Heart right ventricle (tissue), 16 donors: Measurements from ENCODE around the gene CNOT1. TPM values are rescaled to one million over a fixed set of nuclear protein-coding genes. Genes with fewer than 3 reads are reported as not detected.
"Not testable (repeated sequence)": the region's sequence is repeated elsewhere in the genome, so short reads cannot be mapped to it uniquely, and the experiment has no call there.

Source experiments
- ATAC-seq, 8 donors: fragments of 200-7000 bp; cut with Tn5 transposase; one replicate each; pipeline ENCODE4 v1.9.1; 2020; ENCODE audit warnings: mild to moderate bottlenecking in 8 of 8, moderate library complexity in 8 of 8, moderate number of reproducible peaks in 1 of 8
- DNase-seq, 2 donors: peaks; one replicate each; pipeline ENCODE4 v3.0.0-alpha.2; 2020
- H3K27ac ChIP-seq, 10 donors: fragments of 200-600 bp; sonication (generic) in 2 of 10; one replicate each; pipeline versions ENCODE4 v1.5.0 to v1.8.0; 2020 to 2022; ENCODE audit warnings: mild to moderate bottlenecking in 3 of 10
- H3K27me3 ChIP-seq, 7 donors: fragments of 200-600 bp; one replicate each; pipeline ENCODE4 v1.8.0; 2021 to 2022; ENCODE audit warnings: mild to moderate bottlenecking in 2 of 7
- H3K36me3 ChIP-seq, 9 donors: fragments of 200-600 bp; sonication (generic) in 1 of 9; one replicate each; pipeline versions ENCODE4 v1.5.0 to v1.8.0; 2020 to 2022; ENCODE audit warnings: mild to moderate bottlenecking in 2 of 9
- H3K4me1 ChIP-seq, 9 donors: fragments of 200-600 bp; sonication (generic) in 1 of 9; one replicate each; pipeline versions ENCODE4 v1.5.0 to v1.8.0; 2020 to 2022; ENCODE audit warnings: mild to moderate bottlenecking in 4 of 9
- H3K4me3 ChIP-seq, 10 donors: fragments of 200-600 bp; sonication (generic) in 2 of 10; one replicate each; pipeline versions ENCODE4 v1.5.0 to v1.8.0; 2020 to 2022; ENCODE audit warnings: mild to moderate bottlenecking in 7 of 10, moderate library complexity in 2 of 10
- H3K9me3 ChIP-seq, 11 donors: fragments of 200-600 bp in 10 of 11; sonication (generic) in 2 of 11; one replicate each; pipeline versions ENCODE4 v1.5.0 to v1.8.0; 2013 to 2022; ENCODE audit warnings: mild to moderate bottlenecking in 2 of 11, control low read depth in 1 of 11, moderate library complexity in 1 of 11
- WGBS, 2 donors: extraction: QIAGEN DNeasy Blood & Tissue Kit; methylation state at CpG; one replicate each; pipeline ENCODE4 v1.1.7; 2013; ENCODE audit warnings: inconsistent platforms in 1 of 2; 5-methylcytosine and 5-hydroxymethylcytosine counted together
- intact Hi-C, 10 donors: fragments of 100-400 bp; cut with DNase I; formaldehyde crosslinking; loops; one replicate each; pipeline versions ENCODE4 v1.11.1 to v1.14.2; 2022
- polyA plus RNA-seq, 2 donors: library from polyadenylated mRNA; stranded (reverse); fragments of 200-250 nt; gene quantifications; one replicate each; pipeline ENCODE4 v1.2.3, GENCODE V29; 2013
- total RNA-seq, 10 donors: library from RNA; stranded (reverse); fragmentation: NEBNext Ultra II Directional in 3 of 10; extraction: Animal tissue kit (Norgen Biotek cat#: 25700) in 3 of 10; gene quantifications; one replicate each; pipeline versions ENCODE4 v1.2.1 to v1.2.4, GENCODE V29; 2021 to 2023
- TF ChIP-seq, protein P1 (sequence below), 9 donors: fragments of 200-600 bp; sonication (generic) in 2 of 9; IDR thresholded peaks; one replicate each; pipeline versions ENCODE4 v1.5.0 to v1.8.0; 2021 to 2022; ENCODE audit warnings: antibody characterized with exemption in 9 of 9, mild to moderate bottlenecking in 5 of 9, moderate library complexity in 1 of 9
- donor health status: Arrhythmogenic right ventricular cardiomyopathy.
- donor health status: ischemic (EF 13 %, LVEDD 7.1; RV severe dilation, severe dysfunction).
- donor health status: healthy with polysubstance abuse.
- donor health status: DM: no; HTN: yes; CAD: no.
- donor health status: DM: no; HTN: no; CAD: no.
- donor health status: ischemic (EF 25% LVEDD 6.9; RV normal size, moderate dysfunction).
- donor health status: ischemic (EF 25% LVEDD 5.7; RV mildly dilated, moderate dysfunction).
- donor health status: healthy.
- donor health status: DM: yes; HTN: yes; CAD: no.
- donor health status: Ischemic cardiomyopathy.
- donor health status: ischemic (EF 35%, LVEDD 5.7; RV mildly dilated, moderate dysfunction).
- donor health status: nonischemic (EF 11% LVEDD 7.7; RV severe dilation, severe dysfunction).
- donor health status: DM: yes; HTN: yes; CAD: no.
- donor health status: PGD.
- donor health status: ischemic (EF 29% LVEDD 5.4; RV normal size, mild dysfunction).
- donor health status: nonischemic (EF 23%, LVEDD 6.1; RV moderate dilation, normal function).

Gene CNOT1
- total and polyA plus RNA-seq, 12 donors = 27.2 to 102 (median 81.7) TPM

- WGBS, 2 donors = 90 to 91% methylated on average over 10 of the region's 10 CpGs
- Histone ChIP-seq H3K27ac (no peak overlapping the region), H3K36me3 (peaks cover 0 to 93% (median 29%) of the 10 kb centered on the region in 9 donors)
Measured at GRCh38 chr16:58620396-58620795, 9.2 kb downstream of the CNOT1 start.

DNA sequence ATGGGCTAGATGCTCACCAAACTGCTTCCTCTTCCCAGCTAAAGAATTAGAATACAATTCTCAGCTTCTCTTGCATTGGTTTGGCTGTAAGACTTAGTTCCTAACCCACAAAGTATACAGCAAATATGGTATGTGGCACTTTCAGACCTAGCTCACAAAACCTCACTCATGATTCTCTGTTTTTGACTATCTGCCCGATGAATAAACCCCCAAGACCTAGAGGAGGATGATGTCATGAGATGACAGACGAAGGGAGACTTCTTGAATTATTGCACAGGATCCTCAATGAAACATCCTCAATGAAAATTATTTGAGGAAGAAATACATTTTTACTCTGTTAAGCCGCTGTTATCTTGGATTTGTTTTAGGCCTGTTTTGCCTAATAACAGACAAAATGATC is 14.3 kb downstream of the CNOT1 start:
- Histone ChIP-seq H3K4me1 (peaks cover 0 to 52% (median 28%) of the 10 kb centered on the region in 9 donors), H3K9me3 (no peaks in the 10 kb centered on the region), H3K4me3 (no peak overlapping the region), H3K27me3 (no peaks in the 10 kb centered on the region), H3K36me3 (peaks cover 0 to 63% (median 15%) of the 10 kb centered on the region in 9 donors), H3K27ac (no peak overlapping the region)
- 66 to 68% methylated on average over 3 of the region's 3 CpGs for WGBS, 2 donors
- TF ChIP-seq, protein P1, sequence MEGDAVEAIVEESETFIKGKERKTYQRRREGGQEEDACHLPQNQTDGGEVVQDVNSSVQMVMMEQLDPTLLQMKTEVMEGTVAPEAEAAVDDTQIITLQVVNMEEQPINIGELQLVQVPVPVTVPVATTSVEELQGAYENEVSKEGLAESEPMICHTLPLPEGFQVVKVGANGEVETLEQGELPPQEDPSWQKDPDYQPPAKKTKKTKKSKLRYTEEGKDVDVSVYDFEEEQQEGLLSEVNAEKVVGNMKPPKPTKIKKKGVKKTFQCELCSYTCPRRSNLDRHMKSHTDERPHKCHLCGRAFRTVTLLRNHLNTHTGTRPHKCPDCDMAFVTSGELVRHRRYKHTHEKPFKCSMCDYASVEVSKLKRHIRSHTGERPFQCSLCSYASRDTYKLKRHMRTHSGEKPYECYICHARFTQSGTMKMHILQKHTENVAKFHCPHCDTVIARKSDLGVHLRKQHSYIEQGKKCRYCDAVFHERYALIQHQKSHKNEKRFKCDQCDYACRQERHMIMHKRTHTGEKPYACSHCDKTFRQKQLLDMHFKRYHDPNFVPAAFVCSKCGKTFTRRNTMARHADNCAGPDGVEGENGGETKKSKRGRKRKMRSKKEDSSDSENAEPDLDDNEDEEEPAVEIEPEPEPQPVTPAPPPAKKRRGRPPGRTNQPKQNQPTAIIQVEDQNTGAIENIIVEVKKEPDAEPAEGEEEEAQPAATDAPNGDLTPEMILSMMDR (IDR thresholded peaks at IDR 0.05) = no peak
- ATAC-seq = no peak
- DNase-seq = no peak
- intact Hi-C loops = no loop called here

More at GRCh38 chr16:58620396-58620795, 9.2 kb downstream of the CNOT1 start:
- ATAC-seq = peak in 2 of 8 donors; percentile 37 to 53
- H3K27me3 ChIP-seq = no peaks in the 10 kb centered on the region
- no peak overlapping the region for H3K4me3 ChIP-seq
- TF ChIP-seq, protein P1 (IDR thresholded peaks at IDR 0.05) = no peak
- intact Hi-C loops = loop anchor here in 2 of 10 donors (10.0 kb wide), 2 partner anchors 106 to 286 kb away; partner anchors contain the start of gene SETD6 (in 1 of the 2)
- peaks cover 0 to 25% (median 15%) of the 10 kb centered on the region in 9 donors for H3K4me1 ChIP-seq
- no peak for DNase-seq
- H3K9me3 ChIP-seq = no peaks in the 10 kb centered on the region

- 88 to 90% methylated on average over 6 of the region's 6 CpGs for WGBS, 2 donors
- intact Hi-C loops = no loop called here
- H3K27me3 ChIP-seq = no peaks in the 10 kb centered on the region
- peaks cover 0 to 63% (median 15%) of the 10 kb centered on the region in 9 donors for H3K36me3 ChIP-seq
- H3K4me3 ChIP-seq = no peak overlapping the region
- no peaks in the 10 kb centered on the region for H3K9me3 ChIP-seq
- peaks cover 0 to 48% (median 28%) of the 10 kb centered on the region in 9 donors for H3K4me1 ChIP-seq
- DNase-seq = no peak
- TF ChIP-seq, protein P1 (IDR thresholded peaks at IDR 0.05) = no peak
- ATAC-seq = peak in 1 of 8 donors; percentile 11
- no peak overlapping the region for H3K27ac ChIP-seq
Measured at GRCh38 chr16:58614860-58615259, 14.8 kb downstream of the CNOT1 start.

GRCh38 chr16:58614212-58614611 is 15.4 kb downstream of the CNOT1 start:
- Histone ChIP-seq H3K4me1 (peaks cover 0 to 48% (median 28%) of the 10 kb centered on the region in 9 donors), H3K27me3 (no peaks in the 10 kb centered on the region), H3K27ac (no peak overlapping the region), H3K36me3 (peaks cover 0 to 58% (median 15%) of the 10 kb centered on the region in 9 donors), H3K9me3 (no peaks in the 10 kb centered on the region), H3K4me3 (no peak overlapping the region)
- intact Hi-C loops = no loop called here
- DNase-seq = no peak
- 80 to 82% methylated on average over 6 of the region's 6 CpGs for WGBS, 2 donors
- peak in 3 of 8 donors; percentile 31 to 57 (median 55) for ATAC-seq
- TF ChIP-seq, protein P1 (IDR thresholded peaks at IDR 0.05) = no peak

- H3K4me3 ChIP-seq, DNase-seq: not testable (repeated sequence)
- H3K27ac ChIP-seq = peak overlapping the region in 2 of 10 donors; percentile 8 to 41
Measured at GRCh38 chr16:58612965-58613364, 16.7 kb downstream of the CNOT1 start.

More at GRCh38 chr16:58612965-58613364, 16.7 kb downstream of the CNOT1 start:
- 69 to 75% methylated on average over 7 of the region's 7 CpGs for WGBS, 2 donors
- H3K9me3 ChIP-seq, ATAC-seq, intact Hi-C loops, H3K27me3 ChIP-seq: not testable (repeated sequence)
- peaks cover 0 to 48% (median 28%) of the 10 kb centered on the region in 9 donors for H3K4me1 ChIP-seq
- H3K36me3 ChIP-seq = peaks cover 0 to 54% (median 6%) of the 10 kb centered on the region in 9 donors
